ENCODE measurements around the gene GPR107. TPM values are rescaled to one million over a fixed set of nuclear protein-coding genes. Genes with fewer than 3 reads are reported as not detected.

GPR107 gene
- total RNA-seq, 4 donors from 2014 or later = 28.1 to 34.5 (median 32.9) TPM

GRCh38 chr9:130034570-130034969, 19.1 kb upstream of the GPR107 start:
- no peak overlapping the region for H3K4me3 ChIP-seq (ENCODE audit: low read depth, poor library complexity, severe bottlenecking)
- no peak for DNase-seq (ENCODE audit: low spot score in 2 of 2)
- TF ChIP-seq CTCF (IDR thresholded peaks at IDR 0.05) = no peak
- no peak for TF ChIP-seq POLR2A (IDR thresholded peaks at IDR 0.05)
- intact Hi-C loops (cut with DNase I; ENCODE audit: low total_unique reads) = no loop called here
- WGBS, 2 donors = 25 to 31% methylated on average over 1 of the region's 1 CpG

GRCh38 chr9:130036099-130036498, 17.6 kb upstream of the GPR107 start:
- no peak overlapping the region for H3K4me3 ChIP-seq (ENCODE audit: low read depth, poor library complexity, severe bottlenecking)
- no peak for TF ChIP-seq CTCF (IDR thresholded peaks at IDR 0.05)
- TF ChIP-seq POLR2A (IDR thresholded peaks at IDR 0.05) = no peak
- intact Hi-C loops (cut with DNase I; ENCODE audit: low total_unique reads) = no loop called here
- DNase-seq (ENCODE audit: low spot score in 2 of 2) = no peak

- intact Hi-C loops (cut with DNase I; ENCODE audit: low total_unique reads) = no loop called here
- TF ChIP-seq CTCF (IDR thresholded peaks at IDR 0.05) = no peak
- no peak for TF ChIP-seq POLR2A (IDR thresholded peaks at IDR 0.05)
- WGBS, 2 donors = 73 to 79% methylated on average over 6 of the region's 6 CpGs
- H3K4me3 ChIP-seq (ENCODE audit: low read depth, poor library complexity, severe bottlenecking) = no peak overlapping the region
- no peak for DNase-seq (ENCODE audit: low spot score in 2 of 2)
Measured at GRCh38 chr9:130039528-130040147, 14.1 kb upstream of the GPR107 start.

- intact Hi-C loops (cut with DNase I; ENCODE audit: low total_unique reads) = no loop called here
- DNase-seq (ENCODE audit: low spot score in 2 of 2) = no peak
- no peak overlapping the region for H3K4me3 ChIP-seq (ENCODE audit: low read depth, poor library complexity, severe bottlenecking)
- 59 to 71% methylated on average over 7 of the region's 7 CpGs for WGBS, 2 donors
- TF ChIP-seq CTCF (IDR thresholded peaks at IDR 0.05) = no peak
- no peak for TF ChIP-seq POLR2A (IDR thresholded peaks at IDR 0.05)
Measured at GRCh38 chr9:130040984-130041647, 12.6 kb upstream of the GPR107 start.

- TF ChIP-seq CTCF (IDR thresholded peaks at IDR 0.05) (no peak), POLR2A (IDR thresholded peaks at IDR 0.05) (no peak)
- no peak for DNase-seq (ENCODE audit: low spot score in 2 of 2)
- peak overlapping the region; percentile 73 for H3K4me3 ChIP-seq (ENCODE audit: low read depth, poor library complexity, severe bottlenecking)
- intact Hi-C loops (cut with DNase I; ENCODE audit: low total_unique reads) = no loop called here
- 0 to 1% methylated on average over 25 to 31 of the region's 31 CpGs for WGBS, 2 donors
Measured at GRCh38 chr9:130041648-130042405, 11.9 kb upstream of the GPR107 start.

Measured in lower leg skin (tissue), 4 donors.